ENCODE measurements around the gene KCNJ1.

DNA sequence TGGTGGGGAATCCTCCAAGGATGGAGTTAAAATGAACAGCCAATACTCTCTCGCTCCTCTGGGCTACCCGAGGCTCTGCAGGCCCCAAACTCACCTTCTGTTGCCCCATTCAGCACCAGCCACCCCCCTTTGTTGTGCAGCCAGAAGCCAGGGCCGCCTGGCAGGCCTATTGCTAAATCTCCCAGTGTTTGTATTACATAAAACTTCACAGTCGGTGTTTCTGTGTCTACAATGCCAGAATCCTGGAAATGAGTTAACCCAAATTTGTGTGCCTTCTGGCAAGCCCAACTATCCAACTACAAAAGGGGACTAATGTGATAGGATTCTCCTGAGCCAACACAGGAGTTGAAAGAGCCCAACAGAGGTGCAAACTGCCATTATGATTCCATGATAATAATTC is 33.4 kb upstream of the KCNJ1 start:
- TF ChIP-seq, protein P1, sequence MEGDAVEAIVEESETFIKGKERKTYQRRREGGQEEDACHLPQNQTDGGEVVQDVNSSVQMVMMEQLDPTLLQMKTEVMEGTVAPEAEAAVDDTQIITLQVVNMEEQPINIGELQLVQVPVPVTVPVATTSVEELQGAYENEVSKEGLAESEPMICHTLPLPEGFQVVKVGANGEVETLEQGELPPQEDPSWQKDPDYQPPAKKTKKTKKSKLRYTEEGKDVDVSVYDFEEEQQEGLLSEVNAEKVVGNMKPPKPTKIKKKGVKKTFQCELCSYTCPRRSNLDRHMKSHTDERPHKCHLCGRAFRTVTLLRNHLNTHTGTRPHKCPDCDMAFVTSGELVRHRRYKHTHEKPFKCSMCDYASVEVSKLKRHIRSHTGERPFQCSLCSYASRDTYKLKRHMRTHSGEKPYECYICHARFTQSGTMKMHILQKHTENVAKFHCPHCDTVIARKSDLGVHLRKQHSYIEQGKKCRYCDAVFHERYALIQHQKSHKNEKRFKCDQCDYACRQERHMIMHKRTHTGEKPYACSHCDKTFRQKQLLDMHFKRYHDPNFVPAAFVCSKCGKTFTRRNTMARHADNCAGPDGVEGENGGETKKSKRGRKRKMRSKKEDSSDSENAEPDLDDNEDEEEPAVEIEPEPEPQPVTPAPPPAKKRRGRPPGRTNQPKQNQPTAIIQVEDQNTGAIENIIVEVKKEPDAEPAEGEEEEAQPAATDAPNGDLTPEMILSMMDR (conservative IDR thresholded peaks at IDR 0.05; ENCODE audit: low read length): no peak
- no peak for TF ChIP-seq EZH2phosphoT487 (IDR thresholded peaks at IDR 0.05; ENCODE audit: borderline replicate concordance, low read depth, low read length)
